HEK293T (cell line): ENCODE data around the gene AGPAT4.

Experiments
- CTCF ChIA-PET: fragments of 350-600 bp; formaldehyde crosslinking; extraction: SDS; loops from one replicate; lab custom pipeline; 2021; ENCODE audit warnings: antibody characterized with exemption, inconsistent platforms; lab: Yijun Ruan, JAX
- POLR2A ChIA-PET: fragments of 350-600 bp; formaldehyde crosslinking; extraction: SDS; loops from one replicate; lab custom pipeline; 2020; ENCODE audit warnings: antibody characterized with exemption, inconsistent platforms; lab: Yijun Ruan, JAX
- DNase-seq: peaks from one replicate; pipeline ENCODE4 v3.0.0; 2012; ENCODE audit warnings: mixed read lengths; ENCODE audit errors: extremely low spot score
- ARNT ChIP-seq: fragments of 450-650 bp; IDR thresholded peaks from 2 replicates; pipeline ENCODE4 v1.6.1; 2017; ENCODE audit warnings: mild to moderate bottlenecking
- BHLHE40 ChIP-seq: fragments of 450-650 bp; IDR thresholded peaks from 2 replicates; pipeline ENCODE4 v1.6.1; 2016; ENCODE audit warnings: mild to moderate bottlenecking, moderate library complexity, borderline replicate concordance
- CTBP1 ChIP-seq: fragments of 450-650 bp; IDR thresholded peaks from 2 replicates; pipeline ENCODE4 v1.6.1; 2016; ENCODE audit warnings: borderline replicate concordance
- ELF4 ChIP-seq: fragments of 450-650 bp; IDR thresholded peaks from 2 replicates; pipeline ENCODE4 v1.6.1; 2017; ENCODE audit warnings: antibody characterized with exemption
- FOXA1 ChIP-seq: fragments of 450-650 bp; IDR thresholded peaks from 2 replicates; pipeline ENCODE4 v1.6.1; 2016; ENCODE audit warnings: mild to moderate bottlenecking
- FOXK2 ChIP-seq: fragments of 450-650 bp; IDR thresholded peaks from 2 replicates; pipeline ENCODE4 v1.6.1; 2016; ENCODE audit warnings: mild to moderate bottlenecking
- FOXM1 ChIP-seq: fragments of 450-650 bp; IDR thresholded peaks from 2 replicates; pipeline ENCODE4 v1.6.1; 2017; ENCODE audit warnings: mild to moderate bottlenecking, borderline replicate concordance
- HDGF ChIP-seq: fragments of 450-650 bp; IDR thresholded peaks from 2 replicates; pipeline ENCODE4 v1.6.1; 2017; ENCODE audit warnings: antibody characterized with exemption, borderline replicate concordance
- L3MBTL2 ChIP-seq: fragments of 450-650 bp; conservative IDR thresholded peaks from 2 replicates; pipeline ENCODE4 v1.6.1; 2016; ENCODE audit warnings: mild to moderate bottlenecking
- LEF1 ChIP-seq: fragments of 450-650 bp; IDR thresholded peaks from 2 replicates; pipeline ENCODE4 v1.6.1; 2017; ENCODE audit warnings: mild to moderate bottlenecking, borderline replicate concordance
- NFRKB ChIP-seq: fragments of 450-650 bp; IDR thresholded peaks from 2 replicates; pipeline ENCODE4 v1.6.1; 2016; ENCODE audit warnings: mild to moderate bottlenecking, moderate library complexity
- SP1 ChIP-seq: fragments of 450-650 bp; IDR thresholded peaks from 2 replicates; pipeline ENCODE4 v1.6.1; 2017
- SUZ12 ChIP-seq: fragments of 450-650 bp; IDR thresholded peaks from 2 replicates; pipeline ENCODE4 v1.6.1; 2016; ENCODE audit warnings: mild to moderate bottlenecking
- TARDBP ChIP-seq: fragments of 450-650 bp; IDR thresholded peaks from 2 replicates; pipeline ENCODE4 v1.6.1; 2016
- ZNF384 ChIP-seq: fragments of 450-650 bp; IDR thresholded peaks from 2 replicates; pipeline ENCODE4 v1.6.1; 2016
- TF ChIP-seq, protein P1 (sequence below): fragments of 450-650 bp; IDR thresholded peaks from 2 replicates; pipeline ENCODE4 v1.6.1; 2016

AGPAT4 gene

DNA sequence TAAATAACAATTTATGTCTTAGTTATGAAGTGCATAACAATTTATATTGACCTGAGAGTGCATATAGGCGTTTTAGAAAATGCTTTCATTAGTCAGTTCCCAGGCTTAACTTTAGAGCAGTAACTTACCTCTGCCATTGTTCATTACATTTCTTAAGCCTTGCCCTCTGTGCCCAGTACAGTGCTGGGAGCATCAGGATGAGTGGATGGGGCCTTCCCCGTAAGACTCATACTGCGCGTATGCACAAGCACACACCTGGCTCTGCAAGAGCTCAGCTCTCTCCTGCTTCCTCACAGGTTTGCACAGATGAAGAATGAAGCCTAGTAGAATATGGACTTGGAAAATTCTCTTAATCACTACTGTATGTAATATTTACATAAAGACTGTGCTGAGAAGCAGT lies 157.3 kb downstream of the AGPAT4 start:
- TF ChIP-seq L3MBTL2 = no peak
- TF ChIP-seq FOXM1 = no peak
- TF ChIP-seq SP1 = no peak
- TF ChIP-seq TARDBP = no peak
- TF ChIP-seq FOXK2 = no peak
- no peak for TF ChIP-seq LEF1
- no peak for TF ChIP-seq BHLHE40
- no peak for TF ChIP-seq NFRKB
- no peak for TF ChIP-seq CTBP1
- no peak for TF ChIP-seq FOXA1
- no peak for TF ChIP-seq SUZ12
- TF ChIP-seq, protein P1, sequence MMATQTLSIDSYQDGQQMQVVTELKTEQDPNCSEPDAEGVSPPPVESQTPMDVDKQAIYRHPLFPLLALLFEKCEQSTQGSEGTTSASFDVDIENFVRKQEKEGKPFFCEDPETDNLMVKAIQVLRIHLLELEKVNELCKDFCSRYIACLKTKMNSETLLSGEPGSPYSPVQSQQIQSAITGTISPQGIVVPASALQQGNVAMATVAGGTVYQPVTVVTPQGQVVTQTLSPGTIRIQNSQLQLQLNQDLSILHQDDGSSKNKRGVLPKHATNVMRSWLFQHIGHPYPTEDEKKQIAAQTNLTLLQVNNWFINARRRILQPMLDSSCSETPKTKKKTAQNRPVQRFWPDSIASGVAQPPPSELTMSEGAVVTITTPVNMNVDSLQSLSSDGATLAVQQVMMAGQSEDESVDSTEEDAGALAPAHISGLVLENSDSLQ = no peak
- no peak for TF ChIP-seq ARNT
- no peak for TF ChIP-seq ELF4
- no peak for TF ChIP-seq ZNF384
- no peak for TF ChIP-seq HDGF
- ChIA-PET CTCF (no interaction called here), POLR2A (no interaction called here)
- DNase-seq = no peak

DNA sequence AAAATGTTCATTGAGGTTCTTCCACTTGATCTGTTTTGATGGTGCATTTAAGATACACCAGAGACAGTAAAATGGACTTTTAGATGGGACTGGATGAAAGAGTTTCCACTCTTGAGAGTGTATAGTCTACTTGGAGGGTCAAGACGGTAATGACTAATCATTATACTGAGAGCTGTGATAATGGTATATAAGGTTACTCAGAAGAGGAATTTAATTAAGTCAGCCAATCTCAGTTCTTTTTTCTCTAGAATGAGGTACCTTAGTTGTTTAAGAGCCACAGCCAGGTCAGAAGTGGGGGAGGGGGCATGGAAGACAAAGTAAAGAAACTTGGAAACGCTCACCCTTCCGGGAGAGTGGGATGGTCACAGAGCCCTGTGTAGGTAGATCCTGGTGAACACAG lies 158.4 kb downstream of the AGPAT4 start:
- POLR2A ChIA-PET = no interaction called here
- no peak for DNase-seq
- no peak for TF ChIP-seq LEF1
- CTCF ChIA-PET = no interaction called here

DNA sequence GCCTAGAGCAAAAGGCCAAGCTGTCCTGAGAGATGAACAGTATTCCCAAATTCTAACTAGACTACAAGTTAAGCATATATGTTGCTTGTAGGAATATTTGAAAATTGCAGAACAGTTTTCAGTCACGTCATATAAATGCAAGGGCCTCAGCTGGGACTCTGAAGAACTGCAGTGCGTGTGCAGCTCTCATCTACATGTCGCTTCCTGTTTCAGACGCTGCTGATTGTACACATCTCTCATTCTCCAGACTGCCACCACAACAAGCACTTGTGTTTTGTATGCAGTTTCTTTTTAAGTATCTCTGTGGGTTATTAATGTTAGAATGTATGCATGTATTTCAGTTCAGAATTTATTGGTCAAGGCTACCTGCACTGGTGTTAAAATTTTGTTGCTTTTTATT lies 162.6 kb downstream of the AGPAT4 start:
- ChIA-PET POLR2A (no interaction called here), CTCF (interaction anchor here (0.7 kb wide), 1 partner anchor 263 kb away, joined by 3 read pairs; no protein-coding TSS in a partner anchor)
- no peak for TF ChIP-seq ELF4
- no peak for TF ChIP-seq FOXA1
- no peak for TF ChIP-seq SP1
- TF ChIP-seq ZNF384 = no peak
- TF ChIP-seq HDGF = no peak
- no peak for TF ChIP-seq TARDBP
- no peak for TF ChIP-seq NFRKB
- TF ChIP-seq BHLHE40 = no peak
- TF ChIP-seq FOXM1 = no peak
- no peak for TF ChIP-seq FOXK2
- no peak for TF ChIP-seq LEF1
- TF ChIP-seq, protein P1 = no peak
- TF ChIP-seq ARNT = no peak
- TF ChIP-seq SUZ12 = no peak
- TF ChIP-seq CTBP1 = no peak
- TF ChIP-seq L3MBTL2 = no peak
- no peak for DNase-seq

DNA sequence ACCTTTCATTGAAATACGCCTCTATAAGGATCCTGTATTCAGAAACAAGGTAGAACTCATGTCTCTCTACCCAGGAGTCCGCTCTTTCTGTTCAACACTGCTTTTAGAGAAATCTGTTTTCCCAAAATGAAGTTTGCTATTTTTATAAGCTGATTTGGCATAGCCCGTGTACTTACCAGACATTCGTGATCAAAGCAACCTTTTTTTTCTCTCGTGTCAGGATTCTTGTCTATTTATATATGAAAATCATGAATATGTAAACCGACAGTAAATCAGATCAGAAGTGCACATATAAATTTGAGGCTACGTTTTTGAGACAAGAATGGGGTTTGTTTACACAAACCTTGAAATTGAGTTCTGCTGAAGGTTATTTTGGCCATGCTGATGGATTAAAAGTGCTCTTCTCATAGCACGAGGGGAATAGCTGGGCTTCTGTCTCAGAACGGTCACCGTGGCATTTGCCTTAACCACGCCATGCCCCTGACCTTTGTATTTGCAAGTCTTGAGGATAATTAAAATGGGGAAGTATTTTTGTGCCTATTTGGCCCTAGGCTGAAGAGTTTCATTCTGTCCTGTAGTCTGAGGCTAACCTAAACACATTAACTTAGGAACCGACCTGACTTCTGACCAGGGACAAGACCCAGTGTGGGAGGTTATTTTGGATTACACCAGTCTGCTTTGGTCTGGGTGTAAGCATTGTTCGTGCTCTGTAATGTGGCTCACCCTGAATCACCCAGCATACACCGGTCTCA lies 163.7 kb downstream of the AGPAT4 start:
- DNase-seq = no peak
- ChIA-PET POLR2A (no interaction called here), CTCF (no interaction called here)
- no peak for TF ChIP-seq FOXM1
- TF ChIP-seq ARNT = no peak

DNA sequence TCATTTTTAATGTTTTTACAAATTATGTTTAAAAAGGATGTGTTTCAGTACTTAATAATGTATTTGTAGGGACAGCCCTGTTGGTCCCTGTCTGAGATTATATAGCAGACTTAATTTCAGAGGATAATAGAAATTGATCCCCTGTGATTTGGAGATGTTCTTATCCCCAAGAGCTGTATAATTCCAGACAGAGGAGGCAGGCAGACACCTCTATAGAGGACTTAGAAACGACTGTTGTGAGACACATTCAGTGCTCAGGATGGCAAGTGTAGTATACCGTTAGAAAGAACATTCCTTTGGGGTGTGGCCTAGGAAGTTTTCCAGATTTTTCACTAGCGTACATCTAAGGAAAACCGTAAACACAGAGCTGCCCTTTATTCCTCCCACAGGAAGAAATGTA lies 164.5 kb downstream of the AGPAT4 start:
- no peak for DNase-seq
- CTCF ChIA-PET = no interaction called here
- POLR2A ChIA-PET = no interaction called here
- TF ChIP-seq FOXA1 (no peak), CTBP1 (no peak), BHLHE40 (no peak), TARDBP (no peak), SP1 (no peak), ARNT (no peak), LEF1 (no peak), HDGF (no peak), FOXM1 (no peak), ZNF384 (no peak), FOXK2 (no peak), L3MBTL2 (no peak), SUZ12 (no peak), NFRKB (no peak), ELF4 (no peak)
- TF ChIP-seq, protein P1 = no peak

DNA sequence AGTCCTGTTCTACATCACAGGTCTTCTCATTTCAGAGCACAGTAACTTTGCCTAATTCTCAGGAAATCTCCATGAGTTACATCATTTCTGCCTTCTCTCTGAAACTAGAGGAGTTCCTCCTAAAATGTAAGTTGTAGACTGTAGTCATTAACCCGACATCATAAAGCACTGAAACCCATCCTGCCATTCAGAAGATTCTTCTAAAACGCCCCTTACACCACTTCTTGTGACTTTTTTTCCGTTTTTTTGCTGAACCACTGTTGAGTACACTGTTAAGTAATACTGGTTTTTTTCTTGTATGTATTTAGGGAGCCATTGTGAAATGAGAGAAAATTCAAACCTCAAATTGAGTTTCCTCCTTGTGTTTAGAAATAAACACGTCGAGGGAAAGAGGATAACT lies 164.9 kb downstream of the AGPAT4 start:
- ChIA-PET POLR2A (no interaction called here), CTCF (no interaction called here)
- TF ChIP-seq ARNT (no peak), LEF1 (no peak), FOXA1 (no peak), NFRKB (no peak), FOXM1 (no peak), SUZ12 (no peak), SP1 (no peak), L3MBTL2 (no peak), CTBP1 (no peak), ELF4 (no peak), HDGF (no peak), ZNF384 (no peak), BHLHE40 (no peak), FOXK2 (no peak)
- TF ChIP-seq, protein P1 = no peak
- no peak for DNase-seq
